NCI-H460 (cell line): ENCODE measurements around the gene CACHD1. TPM values are rescaled to one million over a fixed set of nuclear protein-coding genes. Genes with fewer than 3 reads are reported as not detected.

Experiments
- DNase-seq: peaks from one replicate; pipeline ENCODE4 v3.0.0-alpha.2; 2016; ENCODE audit warnings: low read depth; ENCODE audit errors: extremely low read depth
- total RNA-seq: library from RNA; depleted of rRNA; stranded (reverse); fragments of >200 nt; shearing (Covaris generic); gene quantifications from 2 replicates; pipeline ENCODE4 v1.2.3, GENCODE V29; 2014

CACHD1 gene
- total RNA-seq, 1 experiment from 2014 or later = 3.2 TPM

DNA sequence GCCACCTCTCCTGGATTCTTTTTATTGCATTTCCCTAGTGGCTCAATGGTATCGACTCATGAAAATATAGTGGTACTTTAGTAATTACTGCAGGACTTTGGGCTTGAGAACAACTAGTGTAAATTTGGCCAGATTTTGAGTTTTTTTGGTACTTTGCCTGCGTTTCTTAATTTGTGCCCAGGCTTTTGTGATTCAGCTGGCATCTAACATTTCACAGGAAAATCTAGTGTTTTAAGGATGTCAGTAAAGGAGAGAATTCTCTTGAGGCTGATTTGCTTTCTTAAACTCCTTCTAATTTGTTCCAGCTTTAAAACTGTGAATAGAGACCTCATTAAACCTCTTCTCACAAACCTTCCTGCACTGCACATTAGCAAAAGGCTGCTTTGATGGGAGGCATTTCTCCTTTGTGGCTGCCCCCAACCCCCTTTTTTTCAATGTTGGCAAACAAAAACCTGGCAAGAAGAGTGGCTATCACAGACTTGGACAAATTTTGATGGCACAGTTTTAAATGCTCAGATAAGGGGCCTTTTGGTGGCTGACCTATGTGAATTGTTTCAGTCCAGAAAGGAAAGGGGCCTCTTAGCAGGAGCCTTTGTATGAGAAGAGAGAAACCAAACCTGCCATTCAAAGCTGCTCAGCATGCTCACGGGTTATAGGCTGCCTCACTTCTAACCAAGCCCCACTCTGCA is 161.6 kb downstream of the CACHD1 start:
- no peak for DNase-seq

DNA sequence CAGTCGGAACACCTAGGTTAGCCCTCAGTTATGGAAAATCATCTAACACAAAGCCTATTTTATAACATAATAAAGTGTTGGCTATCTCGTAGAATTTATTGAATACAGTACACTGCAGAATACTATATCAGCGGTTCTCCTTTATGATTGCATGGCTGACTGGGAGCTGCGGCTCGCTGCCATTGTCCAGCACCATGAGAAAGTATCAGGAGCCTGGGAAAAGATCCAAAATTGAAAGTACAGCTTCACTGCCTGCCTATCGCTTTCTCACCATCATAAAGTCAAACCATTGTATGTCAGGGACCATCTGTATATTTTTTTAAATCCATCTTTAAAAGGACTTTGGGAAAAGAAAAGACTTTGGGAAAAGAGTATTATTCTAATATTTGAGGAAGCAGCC is 163.0 kb downstream of the CACHD1 start:
- no peak for DNase-seq

DNA sequence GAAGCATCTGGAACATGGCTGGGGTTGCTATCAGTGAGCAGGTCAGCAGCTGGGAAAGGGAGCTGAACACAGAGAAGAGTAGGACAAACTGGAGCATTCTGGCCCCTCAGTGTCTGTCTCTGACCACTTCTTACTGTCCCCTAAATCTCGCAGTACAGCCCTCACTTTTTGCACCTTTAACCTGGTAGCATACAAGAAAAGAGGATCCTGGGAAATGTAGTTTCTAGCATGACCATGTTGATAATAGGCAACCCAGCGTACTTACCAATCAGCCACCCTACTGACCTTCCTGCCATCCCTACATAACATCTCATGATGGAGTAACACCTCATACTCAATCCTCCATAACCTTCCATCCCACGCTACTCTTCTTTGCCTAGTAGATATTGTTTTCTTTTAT is 175.8 kb downstream of the CACHD1 start:
- no peak for DNase-seq

DNA sequence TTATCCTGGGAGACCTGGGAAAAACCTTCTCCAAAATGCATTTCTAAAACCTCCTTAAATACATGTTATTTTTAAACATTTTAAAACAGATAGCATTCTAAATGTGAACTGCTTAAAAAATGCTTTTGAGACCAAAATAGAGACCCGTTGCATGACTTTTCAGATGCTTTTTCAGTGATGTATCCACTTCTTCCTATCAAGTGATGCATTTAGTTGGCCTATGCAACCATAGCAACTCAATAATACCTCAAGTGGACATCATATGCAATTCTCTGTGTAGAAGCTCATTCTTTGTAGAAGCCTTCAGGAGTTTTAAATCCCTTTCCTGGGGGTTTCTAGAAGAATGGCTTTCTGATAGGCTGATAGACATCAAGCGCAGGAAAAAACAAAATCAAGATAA is 180.5 kb downstream of the CACHD1 start:
- DNase-seq = no peak

DNA sequence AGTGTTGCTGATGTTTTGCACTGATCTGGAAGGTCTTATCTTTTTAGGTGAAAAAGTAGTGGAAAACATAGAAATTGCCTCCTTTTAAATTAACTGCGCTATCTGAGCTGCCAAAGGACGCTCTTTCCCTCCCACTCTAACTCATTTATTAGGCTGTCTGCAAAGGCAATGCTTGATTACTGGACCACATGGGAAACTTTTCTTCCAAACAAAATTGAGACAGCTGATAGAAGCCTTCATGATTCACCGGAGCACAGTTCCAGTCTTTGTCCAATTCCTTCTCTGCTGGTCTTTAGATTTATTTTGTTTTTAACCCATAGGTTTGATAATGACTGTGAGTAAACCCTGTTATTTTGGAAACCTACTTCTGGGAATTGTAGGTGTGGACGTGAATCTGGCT is 181.9 kb downstream of the CACHD1 start:
- DNase-seq = no peak

DNA sequence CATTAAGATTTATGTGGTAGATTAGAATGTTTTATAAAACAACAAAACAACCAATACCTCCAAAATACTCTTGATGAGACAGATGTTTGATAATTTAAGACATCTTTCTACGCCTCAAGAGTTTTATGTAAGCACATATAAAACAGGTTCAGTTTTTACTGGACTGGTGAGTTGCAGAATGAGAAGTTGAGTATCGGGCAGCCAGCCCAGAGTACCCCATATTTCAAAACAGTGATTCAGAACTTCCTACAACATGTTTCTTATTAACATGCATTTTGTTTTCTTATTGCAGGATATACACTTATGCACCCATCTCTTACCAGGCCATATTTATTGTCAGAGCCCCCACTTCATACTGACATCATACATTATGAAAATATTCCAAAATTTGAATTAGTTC is 183.5 kb downstream of the CACHD1 start:
- DNase-seq = no peak

DNA sequence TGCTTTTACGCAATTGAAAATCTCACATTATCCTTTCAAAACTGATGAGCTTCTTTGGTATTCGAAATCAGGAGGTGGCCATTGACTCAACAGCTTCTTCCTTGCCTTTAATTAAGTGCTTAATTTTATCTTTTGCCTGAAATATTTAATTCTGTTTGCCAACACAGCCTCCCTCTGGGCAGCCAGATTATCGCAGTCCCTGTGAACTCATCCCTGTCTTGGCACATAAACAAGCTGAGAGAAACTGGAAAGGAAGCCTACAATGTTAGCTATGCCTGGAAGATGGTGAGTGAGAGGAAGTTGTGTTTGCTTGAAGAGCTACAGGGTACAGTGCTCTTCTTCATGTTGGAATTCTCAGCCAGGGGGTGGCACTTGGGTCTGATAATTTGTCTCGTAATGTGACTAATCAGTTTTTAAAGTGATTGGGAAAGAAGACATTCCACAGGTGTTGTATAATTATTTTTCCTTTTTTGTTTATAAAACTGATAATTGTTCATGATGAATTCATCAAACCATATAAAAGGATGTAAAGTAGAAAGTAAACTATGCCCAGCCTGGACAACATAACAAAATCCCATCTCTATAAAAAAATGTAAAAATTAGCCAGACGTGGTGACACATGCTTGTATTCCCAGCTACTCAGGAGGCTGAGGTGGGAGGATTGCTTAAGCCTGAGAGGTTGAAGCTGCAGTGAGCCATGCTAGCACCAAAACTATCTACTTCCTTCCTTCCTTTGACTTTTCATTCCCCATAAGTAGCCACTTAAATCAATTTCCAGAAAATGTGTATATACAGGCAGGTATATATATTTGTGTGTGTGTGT is 184.8 kb downstream of the CACHD1 start:
- no peak for DNase-seq

DNA sequence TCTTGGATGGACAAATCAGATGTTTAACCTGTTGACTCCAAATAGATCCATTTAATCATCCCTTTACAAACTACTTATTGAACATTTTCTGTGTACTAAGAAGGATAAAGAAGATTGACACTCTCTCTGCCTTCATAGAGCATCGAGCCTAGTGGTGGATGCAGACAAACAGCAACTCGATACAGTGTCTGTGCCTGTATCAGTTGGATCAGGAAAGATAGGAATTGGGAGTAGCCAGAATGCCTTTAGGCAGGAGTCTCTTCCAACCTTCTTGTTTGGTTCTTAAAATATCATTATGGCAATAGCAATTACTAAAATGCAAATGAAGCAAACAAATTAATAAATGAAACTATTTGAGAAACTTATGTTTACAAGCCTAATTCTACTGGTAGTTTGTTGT is 185.9 kb downstream of the CACHD1 start:
- no peak for DNase-seq

DNA sequence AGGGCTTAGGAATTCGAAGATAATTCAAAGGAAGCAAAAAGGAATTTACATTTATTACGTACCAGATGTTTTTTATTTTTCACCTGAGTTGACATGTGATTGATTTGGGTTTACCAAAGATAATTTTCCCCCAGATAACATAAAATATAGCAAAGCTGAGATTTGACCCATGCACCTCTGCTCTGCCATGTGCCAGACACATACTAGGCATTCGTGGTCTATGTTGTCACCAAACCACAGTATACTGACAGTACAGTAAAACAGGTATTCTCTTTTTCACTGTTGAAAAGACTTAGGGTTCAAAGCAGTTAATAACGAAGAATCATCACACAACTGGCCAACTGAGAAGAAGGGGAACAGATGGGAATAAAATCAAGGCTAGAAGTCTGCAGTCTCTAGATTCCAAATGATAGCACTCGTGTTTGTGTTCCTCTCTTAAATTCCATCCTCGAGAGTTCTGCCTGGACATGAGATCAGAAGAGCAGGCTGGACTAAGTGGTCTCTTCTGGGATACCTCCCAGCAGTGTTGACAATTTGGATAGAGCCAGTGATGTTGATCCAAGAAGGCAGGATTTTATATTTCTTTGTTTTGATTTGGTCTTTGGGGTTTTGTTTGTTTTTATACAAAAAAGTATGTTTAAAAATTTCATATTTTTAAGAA is 189.7 kb downstream of the CACHD1 start:
- no peak for DNase-seq

DNA sequence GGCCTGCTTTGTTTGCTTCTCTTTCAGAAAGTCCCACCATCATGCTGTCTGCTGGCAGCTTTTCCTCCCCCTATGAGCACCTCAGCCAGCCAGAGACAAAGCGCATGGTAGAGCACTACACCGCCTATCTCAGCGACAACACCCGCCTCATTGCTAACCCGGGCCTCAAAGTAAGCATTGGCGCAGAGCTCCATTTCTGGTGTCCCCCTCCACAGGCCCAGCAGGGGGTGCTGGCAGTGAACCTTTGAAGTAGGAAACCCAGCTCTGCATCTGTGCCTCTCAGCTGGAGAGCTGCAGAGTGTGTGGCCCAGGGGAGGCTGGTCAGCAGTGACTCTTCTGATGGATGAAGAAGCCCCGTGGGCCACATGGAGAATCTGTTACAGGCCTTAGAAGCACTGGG is 193.7 kb downstream of the CACHD1 start:
- peak; percentile 5 for DNase-seq

DNA sequence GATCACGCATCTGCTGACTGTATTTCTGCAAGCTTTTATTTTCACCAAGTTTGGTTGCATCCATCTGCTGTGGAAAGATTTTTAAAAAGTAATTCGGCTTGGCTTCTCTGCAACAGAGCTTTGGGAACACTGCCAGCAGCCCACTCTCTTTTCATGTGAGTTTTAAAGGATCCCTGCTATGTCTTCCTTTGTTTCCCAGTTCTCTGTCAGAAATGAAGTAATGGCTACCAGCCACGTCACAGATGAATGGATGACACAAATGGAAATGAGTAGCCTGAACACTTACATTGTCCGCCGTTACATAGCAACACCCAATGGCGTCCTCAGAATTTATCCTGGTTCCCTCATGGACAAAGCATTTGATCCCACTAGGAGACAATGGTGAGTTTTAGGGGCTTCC is 194.4 kb downstream of the CACHD1 start:
- no peak for DNase-seq

DNA sequence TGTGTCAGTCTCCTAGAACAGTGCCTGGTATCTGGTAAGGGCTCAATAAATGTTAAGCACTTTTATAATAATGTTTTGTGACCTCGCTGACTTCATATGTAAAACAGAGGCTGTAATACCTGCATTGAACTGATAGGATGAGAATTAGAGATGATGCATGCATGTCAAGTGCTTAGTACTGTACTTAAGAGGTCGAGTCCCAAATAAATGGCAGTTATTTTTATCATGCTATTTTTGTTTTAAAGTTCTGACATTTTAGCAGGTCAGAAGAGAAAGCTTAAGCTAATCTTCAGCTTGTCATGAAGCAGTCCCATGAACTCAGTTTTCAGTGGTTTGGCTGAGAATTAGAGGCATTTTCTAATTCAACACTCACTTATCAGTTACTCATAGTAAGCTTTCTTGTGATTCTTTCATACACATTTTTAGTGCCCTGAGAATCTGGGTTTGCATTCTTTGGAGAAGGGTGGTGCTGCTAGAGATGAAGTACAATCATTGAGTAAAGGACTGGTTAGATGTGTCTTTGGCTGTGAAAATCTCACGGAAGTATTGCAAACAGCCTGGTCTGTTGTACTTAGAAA is 199.3 kb downstream of the CACHD1 start:
- no peak for DNase-seq

DNA sequence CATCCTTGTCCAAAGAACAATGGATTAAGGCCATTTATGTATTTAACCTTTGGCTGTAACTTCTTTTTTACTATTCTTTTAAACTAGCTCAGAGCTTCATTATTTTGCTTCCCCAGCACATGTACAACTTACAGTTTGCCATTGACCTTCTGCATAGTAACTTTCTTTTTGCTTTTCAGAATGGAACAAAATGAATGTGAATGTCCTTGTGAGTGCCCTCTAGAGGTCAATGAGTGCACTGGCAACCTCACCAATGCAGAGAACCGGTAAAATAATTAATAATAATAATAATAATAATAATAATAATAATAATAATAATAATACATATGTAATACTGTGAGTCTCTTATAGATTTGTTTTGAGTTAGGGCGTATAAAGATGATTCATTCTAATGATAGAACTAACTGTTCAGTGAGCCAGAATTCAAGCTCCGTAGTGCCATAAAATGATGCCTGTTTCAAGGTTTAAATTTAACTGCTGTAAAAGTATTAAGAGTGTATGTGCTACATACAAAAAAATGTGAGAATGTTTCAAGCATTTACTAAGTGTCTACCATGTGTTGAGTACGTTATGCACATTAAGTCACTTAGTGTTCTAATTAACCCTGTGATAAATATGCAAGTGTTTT is 205.9 kb downstream of the CACHD1 start:
- peak; percentile 29 for DNase-seq

DNA sequence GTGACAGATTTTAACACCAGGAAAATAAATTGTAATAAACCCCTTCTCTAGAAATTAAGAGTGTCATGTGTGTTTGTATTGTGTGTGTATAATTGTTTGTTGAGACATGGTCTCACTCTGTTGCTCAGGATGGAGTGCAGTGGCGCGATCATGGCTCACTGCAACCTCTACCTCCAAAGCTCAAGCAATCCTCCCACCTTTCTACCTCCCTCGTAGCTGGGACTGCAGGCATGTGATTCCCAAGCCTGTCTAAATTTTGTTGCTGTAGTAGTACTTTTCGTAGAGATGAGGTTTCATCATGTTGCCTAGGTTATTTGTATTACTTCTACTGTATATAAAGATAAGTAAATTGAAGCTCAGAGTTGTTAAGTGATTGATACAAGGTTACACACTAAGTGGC is 206.5 kb downstream of the CACHD1 start:
- no peak for DNase-seq

DNA sequence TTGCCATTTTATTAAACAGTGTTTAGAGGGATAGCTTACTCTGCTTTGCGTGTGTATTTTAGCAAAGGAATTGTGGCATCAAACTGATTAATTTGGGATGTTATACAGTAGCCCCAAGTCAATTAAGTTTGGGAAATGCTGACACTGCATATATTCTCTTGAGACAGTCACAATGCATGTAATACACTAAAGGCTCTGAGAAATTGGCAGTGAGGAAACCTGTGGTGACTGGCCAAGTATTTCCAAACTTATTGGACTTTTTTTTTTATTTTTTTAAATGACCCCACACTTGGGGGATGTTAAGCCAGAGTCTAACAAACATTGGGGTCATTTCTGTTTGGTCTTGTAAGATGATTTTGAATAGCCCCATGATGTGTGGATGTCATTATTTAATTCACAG is 207.6 kb downstream of the CACHD1 start:
- no peak for DNase-seq

DNA sequence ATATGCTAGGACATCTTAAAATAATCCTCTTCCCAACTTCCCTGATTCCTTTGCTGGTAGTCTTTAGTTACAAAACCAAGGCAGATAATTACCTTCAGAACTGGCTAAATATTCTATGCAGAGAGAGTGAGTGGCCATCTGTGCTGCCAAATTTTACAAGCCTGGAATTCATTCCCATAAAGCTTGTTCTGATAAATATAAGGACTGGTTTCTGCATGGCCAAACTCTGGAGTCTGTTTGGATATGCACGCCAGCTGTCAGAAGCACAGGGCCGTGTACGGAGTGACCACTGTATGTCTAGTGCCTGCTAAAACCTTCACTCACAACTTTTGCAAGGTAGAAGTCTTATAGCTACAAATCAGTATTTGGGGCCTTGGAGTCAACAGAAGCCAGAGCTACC is 208.4 kb downstream of the CACHD1 start:
- no peak for DNase-seq

DNA sequence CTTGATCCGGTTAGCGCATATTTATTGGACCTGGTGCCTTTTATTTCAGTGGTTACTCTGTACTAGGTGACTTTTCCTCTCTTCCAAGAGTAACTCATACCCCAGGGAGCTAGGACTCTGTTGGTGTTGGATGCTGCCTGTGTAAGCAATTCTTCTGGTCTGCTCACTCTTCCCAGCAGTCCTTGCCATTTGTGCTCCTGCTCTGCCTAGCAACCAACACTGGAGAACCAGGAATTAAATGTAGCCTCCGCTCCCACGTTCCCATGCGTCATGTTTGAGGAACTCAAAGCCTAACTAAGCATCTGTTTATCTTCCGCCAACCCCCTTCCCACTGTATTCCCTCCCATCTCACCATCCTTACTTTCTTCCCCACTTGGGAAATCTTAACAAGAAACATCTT is 209.2 kb downstream of the CACHD1 start:
- no peak for DNase-seq

DNA sequence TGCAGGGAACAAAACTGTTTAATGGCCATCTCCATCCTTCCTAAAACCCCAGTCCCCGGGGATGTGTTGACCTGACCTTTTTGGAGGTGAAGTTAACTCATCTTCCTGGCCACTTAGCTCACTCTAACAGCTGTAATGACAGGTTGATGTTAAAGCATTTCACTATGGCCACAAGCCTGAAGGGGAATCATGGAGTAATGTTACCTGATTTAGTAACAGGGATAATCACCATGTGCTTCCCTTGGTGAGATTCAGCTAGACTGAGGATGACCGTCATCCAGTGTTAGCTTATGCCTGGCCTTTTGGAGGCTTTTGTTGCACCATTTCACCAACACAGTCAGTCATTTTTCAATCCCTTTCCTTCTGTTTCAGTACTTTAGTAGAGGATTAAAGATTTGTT is 210.7 kb downstream of the CACHD1 start:
- DNase-seq = no peak

DNA sequence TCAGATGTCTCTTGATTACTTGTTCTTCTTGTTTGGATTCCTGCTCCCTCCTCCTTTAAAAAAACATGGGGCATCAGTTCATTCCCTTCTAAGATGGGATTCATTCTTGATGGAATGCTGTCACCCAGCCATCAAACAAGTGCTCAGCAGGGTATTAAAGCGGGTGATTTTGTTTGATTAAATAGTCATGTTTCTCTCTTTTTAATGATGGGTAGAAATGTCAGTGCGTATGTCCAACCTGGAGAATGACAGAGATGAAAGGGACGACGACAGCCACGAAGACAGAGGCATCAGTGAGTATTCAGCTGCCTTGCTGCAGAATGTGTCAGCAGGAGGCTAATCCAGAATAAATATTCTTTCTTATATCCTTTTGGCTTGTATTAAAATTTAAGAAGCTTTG is 211.1 kb downstream of the CACHD1 start:
- no peak for DNase-seq

DNA sequence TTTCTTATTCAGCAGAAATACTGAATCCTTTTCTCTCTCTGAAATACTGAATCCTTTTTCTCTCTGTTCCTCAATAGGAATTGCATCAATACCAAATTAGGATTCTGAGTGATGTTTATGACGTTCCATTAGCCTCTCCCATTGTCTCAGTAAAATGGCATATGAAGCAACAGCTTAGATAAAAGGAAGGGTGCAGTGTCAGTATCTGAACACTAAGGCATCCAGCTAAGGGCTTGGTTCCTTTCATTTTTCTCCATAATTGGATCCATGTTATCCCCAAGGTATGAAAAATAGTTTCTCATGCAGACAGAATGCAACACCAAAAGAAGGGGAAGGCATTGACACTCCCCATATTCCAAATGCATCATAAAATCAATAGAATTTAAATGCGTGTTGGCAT is 213.5 kb downstream of the CACHD1 start:
- no peak for DNase-seq

DNA sequence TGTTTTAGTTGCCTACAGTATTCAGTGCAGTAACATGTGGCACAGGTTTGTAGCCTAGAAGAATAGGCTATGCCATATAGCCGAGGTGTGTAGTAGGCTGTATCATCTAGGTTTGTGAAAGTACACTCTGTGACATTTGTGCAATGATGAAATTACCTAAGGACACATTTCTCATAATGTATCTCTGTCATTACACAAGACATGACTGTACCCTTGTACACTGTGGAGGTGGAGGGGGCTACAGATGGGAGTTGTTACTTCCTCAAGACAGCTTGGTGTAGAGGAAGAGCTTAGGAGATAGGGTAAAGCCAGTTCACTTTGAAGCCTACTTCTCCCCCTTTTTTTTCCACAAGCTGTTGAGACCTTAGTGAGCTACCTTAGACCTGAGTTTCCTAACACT is 215.3 kb downstream of the CACHD1 start:
- DNase-seq = no peak
